Stimulated activated CD8-positive, alpha-beta memory T cell treated with anti-CD3 and anti-CD28 coated beads, Interleukin-4, amount 100 ng/mL, for 48 hours (primary cell): ENCODE results near the gene TMEM176A.

Source experiments
- DNase-seq: peaks from one replicate; pipeline ENCODE4 v3.0.0-alpha.2; 2020

The TMEM176A gene

GRCh38 chr7:150820148-150820547, 19.6 kb downstream of the TMEM176A start:
- DNase-seq: no peak

GRCh38 chr7:150820578-150821198, 20.1 kb downstream of the TMEM176A start:
- no peak for DNase-seq

- no peak for DNase-seq
These were observed 22.5 kb downstream of the TMEM176A start for GRCh38 chr7:150823043-150823442.

- DNase-seq: no peak
These were observed 23.0 kb downstream of the TMEM176A start for GRCh38 chr7:150823484-150824126.

GRCh38 chr7:150824379-150825177, 24.0 kb downstream of the TMEM176A start:
- no peak for DNase-seq

- no peak for DNase-seq
These were observed 25.7 kb downstream of the TMEM176A start for GRCh38 chr7:150826061-150826849.

GRCh38 chr7:150828384-150828783, 27.8 kb downstream of the TMEM176A start:
- no peak for DNase-seq

- DNase-seq: no peak
These were observed 28.9 kb downstream of the TMEM176A start for GRCh38 chr7:150829426-150829825.

GRCh38 chr7:150830937-150831336, 30.4 kb downstream of the TMEM176A start:
- no peak for DNase-seq

- DNase-seq: no peak
These were observed 31.3 kb downstream of the TMEM176A start for GRCh38 chr7:150831851-150832250.

- DNase-seq: no peak
These were observed 34.5 kb downstream of the TMEM176A start for GRCh38 chr7:150835019-150835418.

- DNase-seq: no peak
These were observed 35.2 kb downstream of the TMEM176A start for GRCh38 chr7:150835702-150836280.

- DNase-seq: peak; percentile 4
These were observed 38.5 kb downstream of the TMEM176A start for GRCh38 chr7:150838965-150839650.

- DNase-seq: peak; percentile 0
These were observed 41.4 kb downstream of the TMEM176A start for GRCh38 chr7:150842018-150842417.

- DNase-seq: peak; percentile 5
These were observed 42.1 kb downstream of the TMEM176A start for GRCh38 chr7:150842716-150843115.

- DNase-seq: no peak
These were observed 44.9 kb downstream of the TMEM176A start for GRCh38 chr7:150845421-150845861.

GRCh38 chr7:150846291-150847115, 45.9 kb downstream of the TMEM176A start:
- DNase-seq: no peak

- DNase-seq: no peak
These were observed 47.0 kb downstream of the TMEM176A start for GRCh38 chr7:150847536-150847935.

- peak; percentile 7 for DNase-seq
These were observed 47.5 kb downstream of the TMEM176A start for GRCh38 chr7:150848111-150848510.

GRCh38 chr7:150848561-150849115, 48.1 kb downstream of the TMEM176A start:
- DNase-seq: peak; percentile 9
